Measurements from ENCODE around the gene SLC6A1.
"Not testable (repeated sequence)": the region's sequence is repeated elsewhere in the genome, so short reads cannot be mapped to it uniquely, and the experiment has no call there.

SLC6A1 gene

GRCh38 chr3:11024181-11024580 lies 31.6 kb downstream of the SLC6A1 start:
- no peak for DNase-seq

- no peak for DNase-seq
Observed at GRCh38 chr3:11029948-11030347, 37.4 kb downstream of the SLC6A1 start.

GRCh38 chr3:11033871-11034270 lies 41.3 kb downstream of the SLC6A1 start:
- no peak for DNase-seq

- DNase-seq = no peak
Observed at GRCh38 chr3:11034309-11034985, 41.9 kb downstream of the SLC6A1 start.

GRCh38 chr3:11035757-11036505 lies 43.4 kb downstream of the SLC6A1 start:
- DNase-seq = no peak

DNA sequence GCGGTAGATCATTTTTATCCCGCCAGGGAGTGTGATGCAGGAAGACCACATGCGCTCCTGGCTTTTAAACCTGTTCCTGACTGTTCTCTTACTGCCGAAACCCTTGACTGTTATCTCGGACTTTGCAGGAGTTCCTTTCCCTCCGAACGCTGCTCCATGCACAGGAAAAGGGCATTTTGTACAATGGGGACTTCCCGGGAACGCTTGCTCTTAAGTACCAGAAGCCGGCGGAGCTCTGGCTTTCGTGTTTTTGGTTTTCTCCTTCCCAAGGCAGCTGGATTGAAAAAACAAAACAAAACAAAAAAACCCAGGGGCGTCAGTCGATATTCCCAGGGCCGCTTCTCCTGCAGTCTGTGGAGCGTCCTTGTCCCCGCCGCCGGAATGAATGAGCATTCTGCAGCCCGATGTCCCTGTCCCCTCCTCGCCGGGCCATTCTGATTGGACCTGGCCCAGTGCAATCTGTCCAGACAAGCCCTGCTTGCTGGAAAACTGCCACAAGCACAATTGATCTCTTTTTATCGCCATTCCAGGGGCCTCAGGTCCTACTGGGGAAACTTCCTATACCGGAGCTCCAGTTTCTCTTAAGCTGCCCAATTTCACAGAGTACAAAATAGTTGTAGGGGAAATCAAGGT lies 44.8 kb downstream of the SLC6A1 start:
- DNase-seq = no peak

DNA sequence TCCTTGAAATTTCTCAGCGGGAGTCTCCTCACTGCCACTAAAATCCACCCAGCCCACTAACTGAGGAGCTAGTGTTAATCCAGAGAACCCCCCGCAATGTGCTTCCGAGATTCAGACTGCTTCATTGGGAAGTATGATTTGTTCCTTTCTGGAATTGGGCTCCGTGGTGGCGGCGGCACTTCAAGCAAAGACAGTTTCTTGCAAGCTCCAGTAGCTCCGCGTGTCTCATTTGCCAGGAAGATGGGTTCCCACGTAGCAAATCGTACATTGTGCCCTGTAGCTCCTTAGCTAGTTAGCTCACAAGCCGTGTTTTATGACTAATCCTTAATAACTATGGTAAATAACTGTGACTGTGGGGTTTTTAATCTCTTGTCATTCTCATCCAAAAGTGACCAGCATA lies 45.4 kb downstream of the SLC6A1 start:
- DNase-seq = no peak

GRCh38 chr3:11045536-11045935 lies 53.0 kb downstream of the SLC6A1 start:
- DNase-seq = no peak

DNA sequence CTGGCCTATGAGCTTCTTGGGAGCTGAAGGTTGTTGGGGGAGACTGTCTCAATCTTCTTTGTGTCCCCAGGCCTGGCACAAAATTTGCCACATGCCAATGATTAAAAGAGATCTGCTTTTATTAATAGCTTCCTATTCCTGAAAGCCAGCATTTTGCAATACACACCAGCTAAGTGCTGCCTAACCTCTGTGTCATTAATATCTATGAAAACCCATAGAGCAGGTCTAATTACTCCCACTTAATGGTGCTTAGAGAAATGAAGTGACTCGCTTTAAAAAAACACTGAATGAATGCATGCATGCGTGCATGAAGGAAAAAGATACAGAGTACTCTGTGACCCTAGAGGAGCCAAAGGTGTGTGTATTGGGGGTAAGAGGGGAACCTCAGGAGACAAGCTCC lies 55.0 kb downstream of the SLC6A1 start:
- no peak for DNase-seq

DNA sequence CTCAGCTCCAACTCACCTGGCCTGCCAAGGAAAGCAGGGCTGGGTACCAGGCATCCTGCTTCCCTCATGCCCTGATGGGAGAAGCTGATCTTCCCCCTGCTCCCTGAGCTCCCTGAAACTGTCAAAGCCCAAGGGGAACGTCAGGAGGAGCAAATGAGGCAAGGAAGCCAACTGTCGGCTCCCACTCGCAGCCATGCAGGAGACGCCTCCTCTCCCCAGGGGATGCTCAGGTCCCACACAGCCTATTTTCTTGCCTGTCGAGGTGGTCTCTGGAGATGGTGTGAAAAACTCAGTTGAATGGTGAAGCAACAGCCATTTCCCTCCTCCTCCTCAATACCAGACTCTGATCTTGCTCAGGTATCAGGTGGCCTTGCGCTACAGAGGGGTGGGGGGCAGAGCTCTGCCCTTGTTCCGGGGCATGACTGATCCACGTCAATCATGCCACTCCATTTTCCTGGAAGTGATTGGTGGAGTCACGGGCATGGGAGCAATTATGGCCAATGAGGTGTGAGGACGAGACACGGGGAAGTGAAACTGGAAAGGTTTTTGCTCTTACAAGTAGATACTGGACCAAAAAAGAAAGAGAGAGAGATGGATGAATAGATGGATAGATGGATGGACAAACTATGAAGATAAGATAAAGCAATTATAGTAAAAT lies 58.2 kb downstream of the SLC6A1 start:
- DNase-seq = no peak

- DNase-seq = no peak
Observed at GRCh38 chr3:11053926-11054503, 61.5 kb downstream of the SLC6A1 start.

DNA sequence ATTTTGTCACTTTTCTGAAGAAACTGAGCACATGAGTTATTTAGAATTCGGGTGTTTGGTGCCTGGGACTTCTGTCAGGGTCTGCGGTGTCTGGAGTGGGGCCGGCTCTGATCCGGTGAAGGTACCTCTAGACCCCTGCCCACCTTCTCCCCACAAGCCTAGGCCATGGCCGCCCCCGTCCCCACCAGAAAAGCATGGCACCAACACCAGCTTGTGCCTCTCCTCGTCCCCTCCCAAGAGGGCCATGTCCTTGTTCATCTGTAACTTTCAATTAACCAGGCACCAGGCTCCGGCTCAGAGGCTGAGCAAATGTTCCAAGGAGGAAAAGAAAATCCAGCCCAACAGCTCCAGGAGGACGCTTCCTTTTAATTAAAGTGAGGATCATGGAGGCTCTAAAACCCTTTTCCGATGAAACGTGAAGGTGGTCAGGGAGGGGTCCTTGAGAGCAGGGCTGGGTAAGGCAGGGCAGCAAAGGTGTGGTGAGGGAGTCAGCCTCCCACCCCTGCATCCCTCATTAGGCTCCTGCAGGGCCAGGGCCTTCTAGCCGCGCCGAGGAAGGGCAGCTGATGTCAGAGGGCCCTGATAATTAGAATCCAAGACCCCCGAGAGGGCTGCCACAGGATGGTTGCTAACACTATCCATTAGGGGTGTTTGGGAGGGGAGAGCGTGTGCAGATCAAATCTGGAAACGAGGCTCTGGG lies 62.3 kb downstream of the SLC6A1 start:
- no peak for DNase-seq

DNA sequence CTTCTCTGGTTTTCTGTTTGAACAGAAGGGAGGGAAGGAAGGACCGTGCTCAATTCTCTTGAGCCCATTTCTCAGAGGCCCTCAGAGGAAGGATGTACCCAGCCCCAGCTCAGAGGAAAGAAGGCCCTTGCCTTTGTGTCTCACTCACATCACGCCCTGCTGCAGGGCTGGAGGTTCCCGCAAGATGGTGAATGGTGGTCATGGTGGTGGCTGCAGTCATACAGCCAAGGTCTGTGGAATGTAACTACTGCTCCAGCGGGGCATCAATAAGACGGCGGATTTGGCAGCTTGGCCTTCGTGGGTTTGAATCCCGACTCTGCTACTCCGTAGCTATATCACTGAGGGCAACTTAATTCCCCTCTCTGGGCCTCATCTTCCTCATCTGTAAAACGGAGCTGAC lies 62.9 kb downstream of the SLC6A1 start:
- DNase-seq = no peak

GRCh38 chr3:11056531-11057050 lies 64.0 kb downstream of the SLC6A1 start:
- no peak for DNase-seq

DNA sequence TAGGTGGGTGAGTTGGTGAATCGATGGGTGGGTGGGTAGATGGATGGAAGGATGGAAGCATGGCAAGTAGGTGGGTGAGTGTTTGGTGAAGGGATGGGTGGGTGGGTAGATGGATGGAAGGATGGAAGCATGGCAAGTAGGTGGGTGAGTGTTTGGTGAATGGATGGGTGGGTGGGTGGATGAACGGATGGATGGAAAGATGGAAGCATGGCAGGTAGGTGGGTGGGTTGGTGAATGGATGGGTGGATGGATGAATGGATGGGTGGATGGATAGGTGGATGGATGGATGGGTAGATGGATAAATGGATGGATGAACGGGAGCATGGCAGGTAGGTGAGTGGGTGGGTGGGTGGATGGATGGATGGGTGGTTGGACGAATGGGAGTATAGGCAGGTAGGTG lies 65.1 kb downstream of the SLC6A1 start:
- DNase-seq = no peak

DNA sequence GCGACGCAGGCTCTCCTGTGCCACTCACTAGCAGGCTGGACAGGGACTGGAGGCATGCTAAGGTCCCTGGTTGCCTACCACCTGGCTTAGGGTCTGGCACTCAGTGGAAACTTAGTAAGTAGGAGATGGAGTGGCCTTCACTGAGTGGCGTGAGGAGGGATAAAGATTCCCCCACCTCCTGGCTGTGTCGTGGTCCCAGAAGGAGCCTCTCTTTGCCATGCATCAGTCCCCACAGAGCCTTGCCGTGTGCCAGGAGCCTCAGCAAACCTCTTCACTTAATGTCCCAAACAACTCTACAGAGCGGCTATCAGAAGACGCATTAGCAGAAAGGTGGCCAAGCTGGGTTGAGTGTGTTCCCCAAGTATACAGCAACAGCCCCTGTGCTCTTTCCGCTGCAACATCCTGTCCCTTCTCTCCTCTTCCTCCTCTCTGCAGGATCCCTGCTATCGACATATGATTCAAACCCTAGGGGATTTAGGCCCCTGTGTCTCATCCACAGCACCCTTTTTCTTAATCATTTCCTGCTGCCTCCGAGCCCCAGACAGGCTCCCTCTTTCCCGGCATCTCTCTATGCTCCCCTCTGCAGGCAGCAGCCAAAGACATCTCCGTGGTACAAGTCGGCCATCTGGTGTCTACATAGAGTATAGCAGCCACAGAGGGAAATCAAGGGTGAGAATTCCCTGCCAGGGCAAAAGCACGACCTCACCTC lies 66.7 kb downstream of the SLC6A1 start:
- peak; percentile 13 for DNase-seq

DNA sequence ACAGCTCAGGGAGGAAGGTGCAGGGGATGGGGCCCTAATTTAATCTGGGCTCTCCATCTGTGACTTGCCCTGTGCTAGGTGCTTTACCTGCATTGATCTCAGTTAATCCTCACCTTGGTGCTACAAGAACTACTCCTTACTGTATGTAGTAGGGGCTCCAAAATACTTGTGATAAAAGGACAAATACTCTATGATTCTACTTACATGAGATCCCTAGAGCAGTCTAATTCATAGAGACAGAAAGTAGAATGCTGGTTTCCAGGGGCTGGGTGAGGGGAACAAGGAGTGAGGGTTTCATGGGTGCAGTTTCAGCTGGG lies 67.2 kb downstream of the SLC6A1 start:
- DNase-seq = no peak

- peak; percentile 21 for DNase-seq
Observed at GRCh38 chr3:11060500-11061251, 68.1 kb downstream of the SLC6A1 start.

GRCh38 chr3:11061268-11061871 lies 68.8 kb downstream of the SLC6A1 start:
- DNase-seq = not testable (repeated sequence)

DNA sequence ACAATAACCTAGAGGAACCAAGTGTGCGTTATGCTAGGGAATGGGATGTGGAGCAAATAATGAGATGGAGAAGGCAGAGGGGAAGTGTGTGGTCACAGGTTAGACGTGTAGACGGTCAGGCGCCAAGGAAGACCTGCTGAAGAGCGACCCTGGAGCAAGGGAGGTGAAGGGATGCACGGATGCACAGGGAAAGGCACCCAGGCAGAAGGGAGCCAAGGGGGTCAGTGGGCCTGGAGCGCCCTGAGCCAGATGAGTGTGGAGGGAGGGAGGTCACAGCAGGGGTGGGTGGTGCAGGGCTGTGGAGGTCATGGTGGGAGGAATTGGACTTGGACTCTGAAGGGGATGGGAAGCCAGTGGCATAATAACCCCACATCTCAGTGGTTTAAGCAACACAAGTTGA lies 70.2 kb downstream of the SLC6A1 start:
- no peak for DNase-seq

All from CD4-positive, alpha-beta T cell treated with Interleukin-10 for 1 hour (primary cell).